ENCODE measurements around the gene NAGK. TPM values are rescaled to one million over a fixed set of nuclear protein-coding genes. Genes with fewer than 3 reads are reported as not detected.

NAGK gene
- total RNA-seq, 1 experiment from 2014 or later = 58.9 TPM

DNA sequence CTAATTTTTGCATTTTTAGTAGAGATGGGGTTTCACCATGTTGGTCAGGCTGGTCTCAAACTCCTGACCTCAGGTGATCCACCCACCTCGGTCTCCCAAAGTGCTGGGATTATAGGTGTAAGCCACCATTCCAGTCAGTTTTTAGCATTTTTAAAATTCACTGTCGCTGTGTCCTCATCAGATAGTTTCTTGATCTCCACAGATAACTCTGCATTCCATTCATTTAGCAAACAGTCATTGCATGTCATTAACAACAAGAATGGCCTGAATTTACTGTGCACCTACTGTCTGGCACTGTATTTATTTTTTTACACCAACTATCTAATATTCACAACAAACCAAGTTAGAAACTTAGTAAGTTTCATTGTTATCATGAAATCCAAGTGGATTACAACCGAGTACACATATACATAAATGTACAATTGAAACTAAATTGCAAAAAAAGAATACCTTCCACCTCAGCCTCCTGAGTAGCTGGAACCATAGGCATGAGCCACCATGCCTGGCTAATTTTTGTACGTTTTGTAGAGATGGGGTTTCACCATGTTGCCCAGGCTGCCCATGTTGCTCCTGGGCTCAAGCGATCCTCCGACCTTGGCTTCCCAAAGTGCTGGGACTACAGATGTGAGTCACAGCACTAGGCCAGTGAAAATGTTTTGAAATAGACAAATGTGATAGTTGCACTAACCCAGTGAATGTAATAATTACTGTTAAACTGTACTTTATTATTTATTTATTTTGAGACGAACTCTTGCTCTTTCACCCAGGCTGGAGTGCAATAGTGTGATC lies 57.3 kb downstream of the NAGK start:
- TF ChIP-seq ZBTB21 (CRISPR knock-in tag; IDR thresholded peaks at IDR 0.05; ENCODE audit: borderline replicate concordance) (no peak), MYBL2 (CRISPR knock-in tag; IDR thresholded peaks at IDR 0.05) (no peak), IRF2 (CRISPR knock-in tag; IDR thresholded peaks at IDR 0.05; ENCODE audit: borderline replicate concordance, low read depth) (no peak), NR1H2 (CRISPR knock-in tag; IDR thresholded peaks at IDR 0.05) (no peak), ESRRA (CRISPR knock-in tag; IDR thresholded peaks at IDR 0.05; ENCODE audit: borderline replicate concordance) (no peak), ZNF671 (CRISPR knock-in tag; IDR thresholded peaks at IDR 0.05) (no peak), JAZF1 (CRISPR knock-in tag; IDR thresholded peaks at IDR 0.05) (no peak), FOXJ3 (CRISPR knock-in tag; IDR thresholded peaks at IDR 0.05; ENCODE audit: borderline replicate concordance) (no peak), RORB (CRISPR knock-in tag; IDR thresholded peaks at IDR 0.05) (no peak), SMAD3 (CRISPR knock-in tag; IDR thresholded peaks at IDR 0.05; ENCODE audit: borderline replicate concordance) (no peak), MXD4 (CRISPR knock-in tag; IDR thresholded peaks at IDR 0.05; ENCODE audit: borderline replicate concordance) (no peak)
- TF ChIP-seq, protein P1, sequence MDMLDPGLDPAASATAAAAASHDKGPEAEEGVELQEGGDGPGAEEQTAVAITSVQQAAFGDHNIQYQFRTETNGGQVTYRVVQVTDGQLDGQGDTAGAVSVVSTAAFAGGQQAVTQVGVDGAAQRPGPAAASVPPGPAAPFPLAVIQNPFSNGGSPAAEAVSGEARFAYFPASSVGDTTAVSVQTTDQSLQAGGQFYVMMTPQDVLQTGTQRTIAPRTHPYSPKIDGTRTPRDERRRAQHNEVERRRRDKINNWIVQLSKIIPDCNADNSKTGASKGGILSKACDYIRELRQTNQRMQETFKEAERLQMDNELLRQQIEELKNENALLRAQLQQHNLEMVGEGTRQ (CRISPR knock-in tag; IDR thresholded peaks at IDR 0.05) = no peak
- peaks cover 20% of the 10 kb centered on the region for H3K36me3 Mint-ChIP-seq
- CTCF ChIA-PET = interaction anchor here (0.7 to 1.4 kb wide), 2 partner anchors 58 to 174 kb away, joined by 3 read pairs; partner anchors contain the start of gene NAGK

DNA sequence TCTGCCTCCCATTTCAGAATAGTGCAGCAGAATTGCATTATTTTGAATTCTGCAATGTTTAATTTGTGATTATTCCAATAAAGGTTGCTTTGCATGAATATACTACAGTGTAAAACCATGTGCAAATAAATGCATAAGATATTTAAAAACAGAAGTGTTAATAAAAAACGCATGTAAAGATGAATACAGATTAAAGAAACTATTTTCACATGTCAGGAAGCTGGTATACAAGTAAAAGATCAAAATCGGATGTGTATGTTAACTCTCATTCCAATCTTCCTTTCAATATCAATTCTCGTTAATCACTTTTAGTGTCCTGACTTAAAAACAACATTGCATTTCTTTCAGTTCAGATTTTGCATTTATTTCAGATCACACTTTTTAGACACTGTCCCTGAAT lies 58.5 kb downstream of the NAGK start:
- Mint-ChIP-seq H3K4me3 (no peak overlapping the region), H3K27ac (no peak overlapping the region), H3K36me3 (peaks cover 16% of the 10 kb centered on the region), H3K9me3 (peaks cover 5% of the 10 kb centered on the region; the same call in 1 of the 2 replicates), H3K27me3 (ENCODE audit: low read depth) (no peaks in the 10 kb centered on the region), H3K4me1 (peaks cover 9% of the 10 kb centered on the region)
- CTCF ChIA-PET = interaction anchor here (0.8 to 1.4 kb wide), 4 partner anchors 26 to 1761 kb away, joined by 3 to 7 read pairs (median 3); partner anchors contain the start of genes NAGK and SPR
- DNase-seq (ENCODE audit: low spot score) (no peak), ATAC-seq (no peak)
- POLR2A ChIA-PET = no interaction called here
- TF ChIP-seq SP1 (CRISPR knock-in tag; conservative IDR thresholded peaks at IDR 0.05) (no peak), ZNF416 (CRISPR knock-in tag; IDR thresholded peaks at IDR 0.05) (no peak), ZBTB21 (CRISPR knock-in tag; IDR thresholded peaks at IDR 0.05; ENCODE audit: borderline replicate concordance) (no peak), GRHL2 (CRISPR knock-in tag; IDR thresholded peaks at IDR 0.05; ENCODE audit: insufficient replicate concordance, severe bottlenecking) (no peak), IRF2 (CRISPR knock-in tag; IDR thresholded peaks at IDR 0.05; ENCODE audit: borderline replicate concordance, low read depth) (no peak), PRRX2 (CRISPR knock-in tag; IDR thresholded peaks at IDR 0.05) (no peak), ELF4 (CRISPR knock-in tag; IDR thresholded peaks at IDR 0.05; ENCODE audit: low read depth) (no peak), CREB1 (CRISPR knock-in tag; IDR thresholded peaks at IDR 0.05) (no peak), GTF2I (CRISPR knock-in tag; conservative IDR thresholded peaks at IDR 0.05) (no peak), ZNF317 (CRISPR knock-in tag; IDR thresholded peaks at IDR 0.05; ENCODE audit: borderline replicate concordance, low read depth) (no peak)
- TF ChIP-seq, protein P2, sequence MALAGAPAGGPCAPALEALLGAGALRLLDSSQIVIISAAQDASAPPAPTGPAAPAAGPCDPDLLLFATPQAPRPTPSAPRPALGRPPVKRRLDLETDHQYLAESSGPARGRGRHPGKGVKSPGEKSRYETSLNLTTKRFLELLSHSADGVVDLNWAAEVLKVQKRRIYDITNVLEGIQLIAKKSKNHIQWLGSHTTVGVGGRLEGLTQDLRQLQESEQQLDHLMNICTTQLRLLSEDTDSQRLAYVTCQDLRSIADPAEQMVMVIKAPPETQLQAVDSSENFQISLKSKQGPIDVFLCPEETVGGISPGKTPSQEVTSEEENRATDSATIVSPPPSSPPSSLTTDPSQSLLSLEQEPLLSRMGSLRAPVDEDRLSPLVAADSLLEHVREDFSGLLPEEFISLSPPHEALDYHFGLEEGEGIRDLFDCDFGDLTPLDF (CRISPR knock-in tag; IDR thresholded peaks at IDR 0.05) = no peak
- TF ChIP-seq, protein P3, sequence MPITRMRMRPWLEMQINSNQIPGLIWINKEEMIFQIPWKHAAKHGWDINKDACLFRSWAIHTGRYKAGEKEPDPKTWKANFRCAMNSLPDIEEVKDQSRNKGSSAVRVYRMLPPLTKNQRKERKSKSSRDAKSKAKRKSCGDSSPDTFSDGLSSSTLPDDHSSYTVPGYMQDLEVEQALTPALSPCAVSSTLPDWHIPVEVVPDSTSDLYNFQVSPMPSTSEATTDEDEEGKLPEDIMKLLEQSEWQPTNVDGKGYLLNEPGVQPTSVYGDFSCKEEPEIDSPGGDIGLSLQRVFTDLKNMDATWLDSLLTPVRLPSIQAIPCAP (CRISPR knock-in tag; IDR thresholded peaks at IDR 0.05) = no peak
- TF ChIP-seq, protein P4, sequence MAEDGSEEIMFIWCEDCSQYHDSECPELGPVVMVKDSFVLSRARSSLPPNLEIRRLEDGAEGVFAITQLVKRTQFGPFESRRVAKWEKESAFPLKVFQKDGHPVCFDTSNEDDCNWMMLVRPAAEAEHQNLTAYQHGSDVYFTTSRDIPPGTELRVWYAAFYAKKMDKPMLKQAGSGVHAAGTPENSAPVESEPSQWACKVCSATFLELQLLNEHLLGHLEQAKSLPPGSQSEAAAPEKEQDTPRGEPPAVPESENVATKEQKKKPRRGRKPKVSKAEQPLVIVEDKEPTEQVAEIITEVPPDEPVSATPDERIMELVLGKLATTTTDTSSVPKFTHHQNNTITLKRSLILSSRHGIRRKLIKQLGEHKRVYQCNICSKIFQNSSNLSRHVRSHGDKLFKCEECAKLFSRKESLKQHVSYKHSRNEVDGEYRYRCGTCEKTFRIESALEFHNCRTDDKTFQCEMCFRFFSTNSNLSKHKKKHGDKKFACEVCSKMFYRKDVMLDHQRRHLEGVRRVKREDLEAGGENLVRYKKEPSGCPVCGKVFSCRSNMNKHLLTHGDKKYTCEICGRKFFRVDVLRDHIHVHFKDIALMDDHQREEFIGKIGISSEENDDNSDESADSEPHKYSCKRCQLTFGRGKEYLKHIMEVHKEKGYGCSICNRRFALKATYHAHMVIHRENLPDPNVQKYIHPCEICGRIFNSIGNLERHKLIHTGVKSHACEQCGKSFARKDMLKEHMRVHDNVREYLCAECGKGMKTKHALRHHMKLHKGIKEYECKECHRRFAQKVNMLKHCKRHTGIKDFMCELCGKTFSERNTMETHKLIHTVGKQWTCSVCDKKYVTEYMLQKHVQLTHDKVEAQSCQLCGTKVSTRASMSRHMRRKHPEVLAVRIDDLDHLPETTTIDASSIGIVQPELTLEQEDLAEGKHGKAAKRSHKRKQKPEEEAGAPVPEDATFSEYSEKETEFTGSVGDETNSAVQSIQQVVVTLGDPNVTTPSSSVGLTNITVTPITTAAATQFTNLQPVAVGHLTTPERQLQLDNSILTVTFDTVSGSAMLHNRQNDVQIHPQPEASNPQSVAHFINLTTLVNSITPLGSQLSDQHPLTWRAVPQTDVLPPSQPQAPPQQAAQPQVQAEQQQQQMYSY (CRISPR knock-in tag; IDR thresholded peaks at IDR 0.05) = no peak
- TF ChIP-seq, protein P5, sequence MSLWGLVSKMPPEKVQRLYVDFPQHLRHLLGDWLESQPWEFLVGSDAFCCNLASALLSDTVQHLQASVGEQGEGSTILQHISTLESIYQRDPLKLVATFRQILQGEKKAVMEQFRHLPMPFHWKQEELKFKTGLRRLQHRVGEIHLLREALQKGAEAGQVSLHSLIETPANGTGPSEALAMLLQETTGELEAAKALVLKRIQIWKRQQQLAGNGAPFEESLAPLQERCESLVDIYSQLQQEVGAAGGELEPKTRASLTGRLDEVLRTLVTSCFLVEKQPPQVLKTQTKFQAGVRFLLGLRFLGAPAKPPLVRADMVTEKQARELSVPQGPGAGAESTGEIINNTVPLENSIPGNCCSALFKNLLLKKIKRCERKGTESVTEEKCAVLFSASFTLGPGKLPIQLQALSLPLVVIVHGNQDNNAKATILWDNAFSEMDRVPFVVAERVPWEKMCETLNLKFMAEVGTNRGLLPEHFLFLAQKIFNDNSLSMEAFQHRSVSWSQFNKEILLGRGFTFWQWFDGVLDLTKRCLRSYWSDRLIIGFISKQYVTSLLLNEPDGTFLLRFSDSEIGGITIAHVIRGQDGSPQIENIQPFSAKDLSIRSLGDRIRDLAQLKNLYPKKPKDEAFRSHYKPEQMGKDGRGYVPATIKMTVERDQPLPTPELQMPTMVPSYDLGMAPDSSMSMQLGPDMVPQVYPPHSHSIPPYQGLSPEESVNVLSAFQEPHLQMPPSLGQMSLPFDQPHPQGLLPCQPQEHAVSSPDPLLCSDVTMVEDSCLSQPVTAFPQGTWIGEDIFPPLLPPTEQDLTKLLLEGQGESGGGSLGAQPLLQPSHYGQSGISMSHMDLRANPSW (CRISPR knock-in tag; conservative IDR thresholded peaks at IDR 0.05; ENCODE audit: low read depth) = no peak

More for the DNA sequence above, 57.3 kb downstream of the NAGK start:
- no peaks in the 10 kb centered on the region for H3K27me3 Mint-ChIP-seq (ENCODE audit: low read depth)
- H3K27ac Mint-ChIP-seq = peak overlapping the region; percentile 88
- H3K4me3 Mint-ChIP-seq = no peak overlapping the region
- peaks cover 5% of the 10 kb centered on the region; the same call in 1 of the 2 replicates for H3K9me3 Mint-ChIP-seq
- ATAC-seq = no peak
- peaks cover 9% of the 10 kb centered on the region for H3K4me1 Mint-ChIP-seq
- DNase-seq (ENCODE audit: low spot score) = no peak
- POLR2A ChIA-PET = no interaction called here
